SIG-M5 treated with dmso at 0.1 percent for 504 hours (cell line): ENCODE data around the gene OTOS.

Source experiments
- DNase-seq: peaks from one replicate; lab custom pipeline; 2025; ENCODE audit not compliant: unreplicated experiment; lab: John Stamatoyannopoulos, UW

Gene OTOS

GRCh38 chr2:240168041-240168440 is 27.6 kb upstream of the OTOS start:
- DNase-seq = no peak

GRCh38 chr2:240167588-240167880 is 27.1 kb upstream of the OTOS start:
- no peak for DNase-seq

GRCh38 chr2:240166761-240167587 is 26.5 kb upstream of the OTOS start:
- DNase-seq = no peak

- DNase-seq = no peak
Observed at GRCh38 chr2:240166191-240166590, 25.7 kb upstream of the OTOS start.

GRCh38 chr2:240165661-240166060 is 25.2 kb upstream of the OTOS start:
- DNase-seq = no peak

GRCh38 chr2:240165034-240165433 is 24.6 kb upstream of the OTOS start:
- DNase-seq = no peak

GRCh38 chr2:240164586-240164985 is 24.1 kb upstream of the OTOS start:
- DNase-seq = no peak

GRCh38 chr2:240163844-240164574 is 23.6 kb upstream of the OTOS start:
- no peak for DNase-seq

- DNase-seq = no peak
Observed at GRCh38 chr2:240162939-240163714, 22.7 kb upstream of the OTOS start.

- no peak for DNase-seq
Observed at GRCh38 chr2:240162531-240162930, 22.1 kb upstream of the OTOS start.

GRCh38 chr2:240162032-240162431 is 21.6 kb upstream of the OTOS start:
- DNase-seq = no peak

GRCh38 chr2:240161087-240161750 is 20.8 kb upstream of the OTOS start:
- DNase-seq = no peak

GRCh38 chr2:240160291-240161086 is 20.0 kb upstream of the OTOS start:
- DNase-seq = no peak

GRCh38 chr2:240159251-240159839 is 18.9 kb upstream of the OTOS start:
- DNase-seq = no peak

- no peak for DNase-seq
Observed at GRCh38 chr2:240157147-240157470, 16.7 kb upstream of the OTOS start.

- no peak for DNase-seq
Observed at GRCh38 chr2:240156435-240157146, 16.1 kb upstream of the OTOS start.

GRCh38 chr2:240155745-240156390 is 15.4 kb upstream of the OTOS start:
- DNase-seq = no peak

- no peak for DNase-seq
Observed at GRCh38 chr2:240155048-240155744, 14.7 kb upstream of the OTOS start.

GRCh38 chr2:240154606-240155005 is 14.1 kb upstream of the OTOS start:
- DNase-seq = no peak
